SK-N-SH treated with all-trans-retinoic acid at 6 μM for 48 hours (cell line): ENCODE data around the gene AUTS2.

Experiments
- ATAC-seq: fragments of 200-7000 bp; cut with Tn5 transposase; 3 replicates; pipeline ENCODE4 v1.9.1; 2020; ENCODE audit warnings: mild to moderate bottlenecking, moderate library complexity
- ARNTL ChIP-seq: fragments of 450-650 bp; formaldehyde crosslinking; IDR thresholded peaks from 2 replicates; pipeline ENCODE4 v1.5.0; 2020; ENCODE audit warnings: low read depth, mild to moderate bottlenecking, moderate library complexity, borderline replicate concordance
- CSDC2 ChIP-seq: fragments of 250-450 bp; sonication (Bioruptor Pico); IDR thresholded peaks from 2 replicates; pipeline ENCODE4 v1.5.0; 2020; ENCODE audit warnings: mild to moderate bottlenecking, moderate library complexity
- ESRRG ChIP-seq: fragments of 250-450 bp; sonication (Bioruptor Pico); IDR thresholded peaks from 2 replicates; pipeline ENCODE4 v1.6.1; 2021; ENCODE audit warnings: mild to moderate bottlenecking
- GLIS3 ChIP-seq: fragments of 250-450 bp; sonication (Bioruptor Pico); IDR thresholded peaks from 2 replicates; pipeline ENCODE4 v1.5.0; 2020; ENCODE audit warnings: mild to moderate bottlenecking, moderate library complexity
- ISL1 ChIP-seq: fragments of 250-450 bp; sonication (Bioruptor Pico); IDR thresholded peaks from 2 replicates; pipeline ENCODE4 v2.1.2; 2022; ENCODE audit warnings: mild to moderate bottlenecking, moderate library complexity
- OSR1 ChIP-seq: fragments of 250-450 bp; sonication (Bioruptor Pico); IDR thresholded peaks from 2 replicates; pipeline ENCODE4 v1.8.0; 2022; ENCODE audit warnings: moderate library complexity, mild to moderate bottlenecking, inconsistent platforms
- PPARA ChIP-seq: fragments of 250-450 bp; sonication (Bioruptor Pico); IDR thresholded peaks from 2 replicates; pipeline ENCODE4 v1.5.0; 2020; ENCODE audit warnings: mild to moderate bottlenecking, borderline replicate concordance
- RARB ChIP-seq: fragments of 250-450 bp; sonication (Bioruptor Pico); IDR thresholded peaks from 2 replicates; pipeline ENCODE4 v1.8.0; 2021; ENCODE audit warnings: mild to moderate bottlenecking, moderate library complexity
- ZC3H10 ChIP-seq: fragments of 250-450 bp; sonication (Bioruptor Pico); IDR thresholded peaks from 2 replicates; pipeline ENCODE4 v1.5.1; 2021; ENCODE audit warnings: mild to moderate bottlenecking, moderate library complexity
- ZFP30 ChIP-seq: fragments of 450-650 bp; formaldehyde crosslinking; IDR thresholded peaks from 2 replicates; pipeline ENCODE4 v1.5.0; 2022; ENCODE audit warnings: mild to moderate bottlenecking, moderate library complexity
- ZNF565 ChIP-seq: fragments of 450-650 bp; formaldehyde crosslinking; conservative IDR thresholded peaks from 2 replicates; pipeline ENCODE4 v1.5.0; 2020; ENCODE audit warnings: low read depth, mild to moderate bottlenecking, moderate library complexity
- ZNF8 ChIP-seq: fragments of 450-650 bp; formaldehyde crosslinking; IDR thresholded peaks from 2 replicates; pipeline ENCODE4 v1.5.0; 2020; ENCODE audit warnings: mild to moderate bottlenecking, moderate library complexity
- TF ChIP-seq, protein P1 (sequence below): fragments of 250-450 bp; sonication (Bioruptor Pico); IDR thresholded peaks from 2 replicates; pipeline ENCODE4 v1.5.1; 2021; ENCODE audit warnings: mild to moderate bottlenecking, moderate library complexity
- TF ChIP-seq, protein P2 (sequence below): fragments of 250-450 bp; sonication (Bioruptor Pico); IDR thresholded peaks from 2 replicates; pipeline ENCODE4 v1.8.0; 2021; ENCODE audit warnings: low read depth, mild to moderate bottlenecking, moderate library complexity, borderline replicate concordance
- TF ChIP-seq, protein P3 (sequence below): fragments of 250-450 bp; sonication (Bioruptor Pico); IDR thresholded peaks from 2 replicates; pipeline ENCODE4 v1.5.1; 2020; ENCODE audit warnings: low read depth, mild to moderate bottlenecking, moderate library complexity
- TF ChIP-seq, protein P4 (sequence below): fragments of 250-450 bp; sonication (Bioruptor Pico); IDR thresholded peaks from 2 replicates; pipeline ENCODE4 v1.8.0; 2020; ENCODE audit warnings: mild to moderate bottlenecking, moderate library complexity, borderline replicate concordance
- TF ChIP-seq, protein P5 (sequence below): fragments of 250-450 bp; sonication (Bioruptor Pico); IDR thresholded peaks from 2 replicates; pipeline ENCODE4 v1.5.0; 2020; ENCODE audit warnings: mild to moderate bottlenecking, moderate library complexity

Gene AUTS2

DNA sequence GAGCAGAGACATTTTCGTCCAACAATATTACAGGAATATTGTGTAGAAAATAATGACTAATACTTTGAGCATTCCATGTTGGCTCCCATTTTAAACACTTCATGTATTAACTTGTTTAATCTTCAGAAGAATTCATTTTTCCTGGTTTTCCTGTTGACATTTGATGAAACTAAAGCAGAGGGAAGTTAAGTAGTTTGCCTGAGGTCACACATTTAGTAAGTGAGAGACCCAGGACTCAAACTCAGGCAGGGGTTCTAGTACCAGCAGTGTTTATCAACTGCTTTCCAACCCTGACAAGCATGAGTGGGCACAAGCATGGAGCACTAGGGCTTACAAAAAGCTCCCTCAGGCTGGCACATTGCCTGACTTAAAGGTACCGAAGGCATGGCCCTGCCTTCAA is 719.1 kb downstream of the AUTS2 start:
- TF ChIP-seq ZNF8 (CRISPR knock-in tag) (no peak), CSDC2 (CRISPR knock-in tag) (no peak), ZFP30 (CRISPR knock-in tag) (no peak), GLIS3 (CRISPR knock-in tag) (no peak), RARB (no peak), ZC3H10 (CRISPR knock-in tag) (no peak), ZNF565 (CRISPR knock-in tag) (no peak), PPARA (CRISPR knock-in tag) (no peak), OSR1 (no peak)
- TF ChIP-seq, protein P1, sequence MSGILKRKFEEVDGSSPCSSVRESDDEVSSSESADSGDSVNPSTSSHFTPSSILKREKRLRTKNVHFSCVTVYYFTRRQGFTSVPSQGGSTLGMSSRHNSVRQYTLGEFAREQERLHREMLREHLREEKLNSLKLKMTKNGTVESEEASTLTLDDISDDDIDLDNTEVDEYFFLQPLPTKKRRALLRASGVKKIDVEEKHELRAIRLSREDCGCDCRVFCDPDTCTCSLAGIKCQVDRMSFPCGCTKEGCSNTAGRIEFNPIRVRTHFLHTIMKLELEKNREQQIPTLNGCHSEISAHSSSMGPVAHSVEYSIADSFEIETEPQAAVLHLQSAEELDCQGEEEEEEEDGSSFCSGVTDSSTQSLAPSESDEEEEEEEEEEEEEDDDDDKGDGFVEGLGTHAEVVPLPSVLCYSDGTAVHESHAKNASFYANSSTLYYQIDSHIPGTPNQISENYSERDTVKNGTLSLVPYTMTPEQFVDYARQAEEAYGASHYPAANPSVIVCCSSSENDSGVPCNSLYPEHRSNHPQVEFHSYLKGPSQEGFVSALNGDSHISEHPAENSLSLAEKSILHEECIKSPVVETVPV (CRISPR knock-in tag): no peak
- TF ChIP-seq, protein P2, sequence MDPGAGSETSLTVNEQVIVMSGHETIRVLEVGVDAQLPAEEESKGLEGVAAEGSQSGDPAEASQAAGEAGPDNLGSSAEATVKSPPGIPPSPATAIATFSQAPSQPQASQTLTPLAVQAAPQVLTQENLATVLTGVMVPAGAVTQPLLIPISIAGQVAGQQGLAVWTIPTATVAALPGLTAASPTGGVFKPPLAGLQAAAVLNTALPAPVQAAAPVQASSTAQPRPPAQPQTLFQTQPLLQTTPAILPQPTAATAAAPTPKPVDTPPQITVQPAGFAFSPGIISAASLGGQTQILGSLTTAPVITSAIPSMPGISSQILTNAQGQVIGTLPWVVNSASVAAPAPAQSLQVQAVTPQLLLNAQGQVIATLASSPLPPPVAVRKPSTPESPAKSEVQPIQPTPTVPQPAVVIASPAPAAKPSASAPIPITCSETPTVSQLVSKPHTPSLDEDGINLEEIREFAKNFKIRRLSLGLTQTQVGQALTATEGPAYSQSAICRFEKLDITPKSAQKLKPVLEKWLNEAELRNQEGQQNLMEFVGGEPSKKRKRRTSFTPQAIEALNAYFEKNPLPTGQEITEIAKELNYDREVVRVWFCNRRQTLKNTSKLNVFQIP: no peak
- TF ChIP-seq, protein P3, sequence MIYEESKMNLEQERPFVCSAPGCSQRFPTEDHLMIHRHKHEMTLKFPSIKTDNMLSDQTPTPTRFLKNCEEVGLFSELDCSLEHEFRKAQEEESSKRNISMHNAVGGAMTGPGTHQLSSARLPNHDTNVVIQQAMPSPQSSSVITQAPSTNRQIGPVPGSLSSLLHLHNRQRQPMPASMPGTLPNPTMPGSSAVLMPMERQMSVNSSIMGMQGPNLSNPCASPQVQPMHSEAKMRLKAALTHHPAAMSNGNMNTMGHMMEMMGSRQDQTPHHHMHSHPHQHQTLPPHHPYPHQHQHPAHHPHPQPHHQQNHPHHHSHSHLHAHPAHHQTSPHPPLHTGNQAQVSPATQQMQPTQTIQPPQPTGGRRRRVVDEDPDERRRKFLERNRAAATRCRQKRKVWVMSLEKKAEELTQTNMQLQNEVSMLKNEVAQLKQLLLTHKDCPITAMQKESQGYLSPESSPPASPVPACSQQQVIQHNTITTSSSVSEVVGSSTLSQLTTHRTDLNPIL: no peak
- TF ChIP-seq, protein P4, sequence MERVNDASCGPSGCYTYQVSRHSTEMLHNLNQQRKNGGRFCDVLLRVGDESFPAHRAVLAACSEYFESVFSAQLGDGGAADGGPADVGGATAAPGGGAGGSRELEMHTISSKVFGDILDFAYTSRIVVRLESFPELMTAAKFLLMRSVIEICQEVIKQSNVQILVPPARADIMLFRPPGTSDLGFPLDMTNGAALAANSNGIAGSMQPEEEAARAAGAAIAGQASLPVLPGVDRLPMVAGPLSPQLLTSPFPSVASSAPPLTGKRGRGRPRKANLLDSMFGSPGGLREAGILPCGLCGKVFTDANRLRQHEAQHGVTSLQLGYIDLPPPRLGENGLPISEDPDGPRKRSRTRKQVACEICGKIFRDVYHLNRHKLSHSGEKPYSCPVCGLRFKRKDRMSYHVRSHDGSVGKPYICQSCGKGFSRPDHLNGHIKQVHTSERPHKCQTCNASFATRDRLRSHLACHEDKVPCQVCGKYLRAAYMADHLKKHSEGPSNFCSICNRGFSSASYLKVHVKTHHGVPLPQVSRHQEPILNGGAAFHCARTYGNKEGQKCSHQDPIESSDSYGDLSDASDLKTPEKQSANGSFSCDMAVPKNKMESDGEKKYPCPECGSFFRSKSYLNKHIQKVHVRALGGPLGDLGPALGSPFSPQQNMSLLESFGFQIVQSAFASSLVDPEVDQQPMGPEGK (CRISPR knock-in tag): no peak
- TF ChIP-seq, protein P5, sequence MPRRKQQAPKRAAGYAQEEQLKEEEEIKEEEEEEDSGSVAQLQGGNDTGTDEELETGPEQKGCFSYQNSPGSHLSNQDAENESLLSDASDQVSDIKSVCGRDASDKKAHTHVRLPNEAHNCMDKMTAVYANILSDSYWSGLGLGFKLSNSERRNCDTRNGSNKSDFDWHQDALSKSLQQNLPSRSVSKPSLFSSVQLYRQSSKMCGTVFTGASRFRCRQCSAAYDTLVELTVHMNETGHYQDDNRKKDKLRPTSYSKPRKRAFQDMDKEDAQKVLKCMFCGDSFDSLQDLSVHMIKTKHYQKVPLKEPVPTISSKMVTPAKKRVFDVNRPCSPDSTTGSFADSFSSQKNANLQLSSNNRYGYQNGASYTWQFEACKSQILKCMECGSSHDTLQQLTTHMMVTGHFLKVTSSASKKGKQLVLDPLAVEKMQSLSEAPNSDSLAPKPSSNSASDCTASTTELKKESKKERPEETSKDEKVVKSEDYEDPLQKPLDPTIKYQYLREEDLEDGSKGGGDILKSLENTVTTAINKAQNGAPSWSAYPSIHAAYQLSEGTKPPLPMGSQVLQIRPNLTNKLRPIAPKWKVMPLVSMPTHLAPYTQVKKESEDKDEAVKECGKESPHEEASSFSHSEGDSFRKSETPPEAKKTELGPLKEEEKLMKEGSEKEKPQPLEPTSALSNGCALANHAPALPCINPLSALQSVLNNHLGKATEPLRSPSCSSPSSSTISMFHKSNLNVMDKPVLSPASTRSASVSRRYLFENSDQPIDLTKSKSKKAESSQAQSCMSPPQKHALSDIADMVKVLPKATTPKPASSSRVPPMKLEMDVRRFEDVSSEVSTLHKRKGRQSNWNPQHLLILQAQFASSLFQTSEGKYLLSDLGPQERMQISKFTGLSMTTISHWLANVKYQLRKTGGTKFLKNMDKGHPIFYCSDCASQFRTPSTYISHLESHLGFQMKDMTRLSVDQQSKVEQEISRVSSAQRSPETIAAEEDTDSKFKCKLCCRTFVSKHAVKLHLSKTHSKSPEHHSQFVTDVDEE (CRISPR knock-in tag): no peak
- peak; percentile 57; the same call in 2 of the 3 replicates for ATAC-seq

DNA sequence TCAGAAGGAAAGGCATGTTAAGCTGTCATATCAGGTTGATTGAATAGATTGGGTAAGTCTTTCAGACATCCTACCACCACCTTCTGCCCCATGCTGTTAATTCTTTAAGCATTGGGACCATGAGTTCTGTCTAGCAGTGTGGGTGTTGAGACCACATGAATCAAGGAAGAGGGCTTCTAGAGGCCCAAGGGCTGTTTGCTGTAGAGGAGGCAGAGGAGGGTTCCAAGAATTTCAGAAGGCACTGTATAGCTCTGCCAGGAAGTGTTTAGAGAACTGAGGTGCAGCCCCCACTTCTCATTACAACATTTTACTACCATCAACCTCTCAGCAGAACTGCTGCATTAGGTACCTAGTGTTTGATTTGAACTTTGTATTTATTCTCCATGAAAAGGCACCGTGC is 720.2 kb downstream of the AUTS2 start:
- ATAC-seq: no peak; the same call in 1 of the 3 replicates
- no peak for TF ChIP-seq ARNTL
- no peak for TF ChIP-seq ISL1 (CRISPR knock-in tag)
- TF ChIP-seq OSR1: no peak
- no peak for TF ChIP-seq PPARA (CRISPR knock-in tag)

DNA sequence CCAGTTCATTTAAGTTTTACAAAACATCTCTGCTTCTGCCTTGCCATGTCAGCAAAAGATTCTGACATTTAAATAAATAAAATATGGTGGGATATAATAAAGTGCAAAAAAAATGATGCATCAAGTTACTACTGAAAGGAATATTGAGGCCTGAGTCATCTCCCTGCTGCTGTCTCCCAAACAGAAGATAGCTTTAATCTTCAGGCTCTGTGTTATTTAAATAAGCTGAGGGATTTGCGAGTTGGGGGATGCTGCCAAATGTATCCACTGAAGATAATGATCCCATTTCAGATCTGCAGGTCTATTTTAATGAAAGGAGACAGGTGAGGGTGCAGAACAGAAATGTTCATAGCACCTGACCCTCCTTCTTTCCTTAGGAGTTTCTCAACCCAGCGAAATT is 720.8 kb downstream of the AUTS2 start:
- TF ChIP-seq, protein P4 (CRISPR knock-in tag): no peak
- peak; percentile 69 for TF ChIP-seq ISL1 (CRISPR knock-in tag)
- no peak for TF ChIP-seq GLIS3 (CRISPR knock-in tag)
- no peak for TF ChIP-seq ESRRG (CRISPR knock-in tag)
- no peak for TF ChIP-seq ZNF8 (CRISPR knock-in tag)
- peak; percentile 71 for ATAC-seq
